ENCODE results near the gene UNC45B.
"Not testable (repeated sequence)": the region's sequence is repeated elsewhere in the genome, so short reads cannot be mapped to it uniquely, and the experiment has no call there.

The UNC45B gene

DNA sequence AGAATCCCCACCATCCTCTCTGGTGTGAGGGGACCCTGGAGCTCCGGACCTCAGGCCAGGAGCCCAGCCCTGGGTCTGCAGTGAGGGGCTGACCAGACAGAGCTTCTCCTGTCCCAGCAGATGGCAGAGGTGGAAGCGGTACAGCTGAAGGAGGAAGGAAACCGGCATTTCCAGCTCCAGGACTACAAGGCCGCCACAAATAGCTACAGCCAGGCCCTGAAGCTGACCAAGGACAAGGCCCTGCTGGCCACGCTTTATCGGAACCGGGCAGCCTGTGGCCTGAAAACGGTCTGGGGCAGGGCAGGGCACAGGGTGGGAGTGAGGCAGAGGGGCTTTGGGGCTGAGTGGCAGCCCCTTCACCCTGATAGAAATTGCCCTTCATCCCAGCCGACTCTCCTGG lies 527 bp downstream of the UNC45B start:
- no peak overlapping the region for H2AFZ ChIP-seq (ENCODE audit: low read depth, low read length)
- H3K36me3 ChIP-seq (replicated peaks; ENCODE audit: low read depth, low read length) = no peaks in the 10 kb centered on the region
- no peaks in the 10 kb centered on the region for H3K9me3 ChIP-seq (ENCODE audit: insufficient read depth, low read length)
- H3K4me3 ChIP-seq (ENCODE audit: low read length) = no peak overlapping the region
- H3K79me2 ChIP-seq (ENCODE audit: low read length) = no peaks in the 10 kb centered on the region
- no peak for TF ChIP-seq EZH2phosphoT487 (IDR thresholded peaks at IDR 0.05; ENCODE audit: low read depth)
- TF ChIP-seq, protein P1, sequence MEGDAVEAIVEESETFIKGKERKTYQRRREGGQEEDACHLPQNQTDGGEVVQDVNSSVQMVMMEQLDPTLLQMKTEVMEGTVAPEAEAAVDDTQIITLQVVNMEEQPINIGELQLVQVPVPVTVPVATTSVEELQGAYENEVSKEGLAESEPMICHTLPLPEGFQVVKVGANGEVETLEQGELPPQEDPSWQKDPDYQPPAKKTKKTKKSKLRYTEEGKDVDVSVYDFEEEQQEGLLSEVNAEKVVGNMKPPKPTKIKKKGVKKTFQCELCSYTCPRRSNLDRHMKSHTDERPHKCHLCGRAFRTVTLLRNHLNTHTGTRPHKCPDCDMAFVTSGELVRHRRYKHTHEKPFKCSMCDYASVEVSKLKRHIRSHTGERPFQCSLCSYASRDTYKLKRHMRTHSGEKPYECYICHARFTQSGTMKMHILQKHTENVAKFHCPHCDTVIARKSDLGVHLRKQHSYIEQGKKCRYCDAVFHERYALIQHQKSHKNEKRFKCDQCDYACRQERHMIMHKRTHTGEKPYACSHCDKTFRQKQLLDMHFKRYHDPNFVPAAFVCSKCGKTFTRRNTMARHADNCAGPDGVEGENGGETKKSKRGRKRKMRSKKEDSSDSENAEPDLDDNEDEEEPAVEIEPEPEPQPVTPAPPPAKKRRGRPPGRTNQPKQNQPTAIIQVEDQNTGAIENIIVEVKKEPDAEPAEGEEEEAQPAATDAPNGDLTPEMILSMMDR (IDR thresholded peaks at IDR 0.05; ENCODE audit: low read depth, low read length) = no peak
- H3K27ac ChIP-seq (ENCODE audit: low read length) = no peak overlapping the region
- no peak overlapping the region for H3K4me2 ChIP-seq (ENCODE audit: low read length)
- H3K9ac ChIP-seq (ENCODE audit: low read length) = no peak overlapping the region
- H3K4me1 ChIP-seq (ENCODE audit: low read length) = no peaks in the 10 kb centered on the region
- no peaks in the 10 kb centered on the region for H4K20me1 ChIP-seq (ENCODE audit: insufficient read depth, low read length)
- H3K27me3 ChIP-seq (ENCODE audit: low read depth, low read length) = no peaks in the 10 kb centered on the region; the same call in 1 of the 2 replicates

DNA sequence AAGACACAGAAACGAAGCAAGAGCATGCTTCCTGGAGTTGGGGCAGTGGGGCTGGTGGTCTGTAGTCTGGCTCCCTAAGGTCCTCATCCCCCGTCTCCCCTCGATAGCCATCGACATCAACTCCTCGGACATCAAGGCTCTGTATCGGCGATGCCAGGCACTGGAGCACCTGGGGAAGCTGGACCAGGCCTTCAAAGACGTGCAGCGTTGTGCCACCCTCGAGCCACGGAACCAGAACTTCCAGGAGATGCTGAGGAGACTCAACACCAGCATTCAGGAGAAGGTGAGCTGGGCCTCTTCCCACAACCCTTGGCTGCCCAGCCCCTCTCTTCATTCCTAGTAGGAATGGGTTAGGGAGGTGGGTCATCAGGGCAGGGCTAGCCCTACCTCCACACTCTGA lies 2.3 kb downstream of the UNC45B start:
- Histone ChIP-seq H3K27me3 (ENCODE audit: low read depth, low read length) (no peaks in the 10 kb centered on the region; the same call in 1 of the 2 replicates), H2AFZ (ENCODE audit: low read depth, low read length) (no peak overlapping the region), H3K4me2 (ENCODE audit: low read length) (no peak overlapping the region), H3K79me2 (ENCODE audit: low read length) (no peaks in the 10 kb centered on the region), H3K4me1 (ENCODE audit: low read length) (no peaks in the 10 kb centered on the region), H3K27ac (ENCODE audit: low read length) (no peak overlapping the region), H3K36me3 (replicated peaks; ENCODE audit: low read depth, low read length) (no peaks in the 10 kb centered on the region), H4K20me1 (ENCODE audit: insufficient read depth, low read length) (no peaks in the 10 kb centered on the region), H3K4me3 (ENCODE audit: low read length) (no peak overlapping the region), H3K9me3 (ENCODE audit: insufficient read depth, low read length) (no peaks in the 10 kb centered on the region), H3K9ac (ENCODE audit: low read length) (no peak overlapping the region)
- TF ChIP-seq, protein P1 (IDR thresholded peaks at IDR 0.05; ENCODE audit: low read depth, low read length) = no peak
- no peak for TF ChIP-seq EZH2phosphoT487 (IDR thresholded peaks at IDR 0.05; ENCODE audit: low read depth)

DNA sequence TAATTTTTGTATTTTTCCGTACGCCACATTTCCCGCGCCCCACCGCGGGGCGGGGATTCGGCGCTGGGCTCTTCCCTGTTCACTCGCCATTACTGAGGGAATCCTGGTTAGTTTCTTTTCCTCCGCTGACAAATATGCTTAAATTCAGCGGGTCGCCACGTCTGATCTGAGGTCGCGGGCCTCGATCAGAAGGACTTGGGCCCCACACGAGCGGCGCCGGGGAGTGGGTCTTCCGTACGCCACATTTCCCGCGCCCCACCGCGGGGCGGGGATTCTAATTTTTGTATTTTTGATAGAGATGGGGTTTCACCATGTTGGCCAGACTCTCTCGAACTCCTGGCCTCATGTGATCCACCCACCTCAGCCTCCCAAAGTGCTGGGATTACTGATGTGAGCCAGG lies 3.5 kb downstream of the UNC45B start:
- H3K4me1 ChIP-seq (ENCODE audit: low read length); H3K36me3 ChIP-seq (replicated peaks; ENCODE audit: low read depth, low read length); H2AFZ ChIP-seq (ENCODE audit: low read depth, low read length); H3K27me3 ChIP-seq (ENCODE audit: low read depth, low read length); H3K27ac ChIP-seq (ENCODE audit: low read length); H3K79me2 ChIP-seq (ENCODE audit: low read length); H4K20me1 ChIP-seq (ENCODE audit: insufficient read depth, low read length); H3K9me3 ChIP-seq (ENCODE audit: insufficient read depth, low read length); H3K4me2 ChIP-seq (ENCODE audit: low read length); H3K9ac ChIP-seq (ENCODE audit: low read length); H3K4me3 ChIP-seq (ENCODE audit: low read length): not testable (repeated sequence)

DNA sequence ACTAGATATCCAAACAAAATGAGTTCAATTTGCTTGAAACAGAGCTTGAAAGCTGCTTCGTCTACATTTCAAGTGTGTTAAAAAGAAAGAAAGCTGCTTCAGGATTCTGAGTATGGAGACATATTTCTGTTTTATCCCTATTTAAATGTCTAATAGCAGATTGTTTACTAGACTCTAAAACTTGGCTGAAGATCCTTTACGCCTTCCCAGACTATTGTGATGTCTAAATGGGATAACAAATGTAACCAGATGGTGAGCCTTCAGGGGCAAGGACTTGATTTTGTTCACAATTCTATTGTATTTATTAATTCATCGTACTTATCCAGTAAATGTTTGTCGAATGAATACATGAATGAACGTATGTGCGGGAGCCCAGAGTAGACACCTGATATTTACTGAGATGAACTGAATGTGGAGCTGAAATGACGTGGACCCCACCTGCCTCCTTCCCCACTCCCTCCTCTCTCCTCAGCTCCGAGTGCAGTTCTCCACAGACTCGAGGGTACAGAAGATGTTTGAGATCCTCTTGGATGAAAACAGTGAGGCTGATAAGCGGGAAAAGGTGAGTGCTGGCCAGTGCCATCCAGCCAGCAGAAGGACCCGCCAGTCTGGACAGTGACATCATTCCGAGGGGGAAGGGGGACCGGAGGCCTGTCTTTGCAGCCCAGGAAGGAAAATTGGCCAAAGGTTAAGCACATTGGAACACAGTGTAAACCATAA lies 5.0 kb downstream of the UNC45B start:
- Histone ChIP-seq H3K4me3 (ENCODE audit: low read length) (no peak overlapping the region), H3K9me3 (ENCODE audit: insufficient read depth, low read length) (no peaks in the 10 kb centered on the region), H3K27me3 (ENCODE audit: low read depth, low read length) (no peaks in the 10 kb centered on the region; the same call in 1 of the 2 replicates), H3K36me3 (replicated peaks; ENCODE audit: low read depth, low read length) (no peaks in the 10 kb centered on the region), H3K4me1 (ENCODE audit: low read length) (no peaks in the 10 kb centered on the region), H3K4me2 (ENCODE audit: low read length) (no peak overlapping the region), H3K9ac (ENCODE audit: low read length) (no peak overlapping the region), H2AFZ (ENCODE audit: low read depth, low read length) (no peak overlapping the region), H3K79me2 (ENCODE audit: low read length) (no peaks in the 10 kb centered on the region), H4K20me1 (ENCODE audit: insufficient read depth, low read length) (no peaks in the 10 kb centered on the region), H3K27ac (ENCODE audit: low read length) (no peak overlapping the region)
- no peak for TF ChIP-seq EZH2phosphoT487 (IDR thresholded peaks at IDR 0.05; ENCODE audit: low read depth)
- TF ChIP-seq, protein P1 (IDR thresholded peaks at IDR 0.05; ENCODE audit: low read depth, low read length) = no peak
